GM12872 (cell line): ENCODE results near the gene SERPINH1.

Source experiments
- TF ChIP-seq, protein P1 (sequence below): IDR thresholded peaks from 3 replicates; pipeline ENCODE4 v1.5.1; 2011; ENCODE audit warnings: low read depth, mild to moderate bottlenecking, low read length, moderate library complexity; ENCODE audit not compliant: insufficient read depth

Gene SERPINH1

DNA sequence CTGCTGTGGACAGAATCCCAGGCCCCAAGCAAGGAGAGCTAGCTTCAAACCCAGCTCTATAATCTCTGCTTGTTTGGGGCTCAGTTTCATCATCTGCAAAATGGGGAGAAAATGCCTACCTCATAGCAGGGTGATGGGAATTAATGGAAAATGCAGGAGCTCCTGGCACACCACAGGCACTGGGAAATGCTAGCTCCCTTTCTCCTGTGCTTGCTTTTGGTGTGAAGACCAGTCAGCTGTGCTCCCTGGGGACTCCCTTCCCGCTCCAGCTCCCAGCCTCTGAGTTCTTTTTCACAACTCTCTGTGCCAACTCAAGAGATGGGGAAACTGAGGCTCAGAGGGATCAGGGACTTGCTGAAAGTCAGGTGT is 8.2 kb upstream of the SERPINH1 start:
- TF ChIP-seq, protein P1, sequence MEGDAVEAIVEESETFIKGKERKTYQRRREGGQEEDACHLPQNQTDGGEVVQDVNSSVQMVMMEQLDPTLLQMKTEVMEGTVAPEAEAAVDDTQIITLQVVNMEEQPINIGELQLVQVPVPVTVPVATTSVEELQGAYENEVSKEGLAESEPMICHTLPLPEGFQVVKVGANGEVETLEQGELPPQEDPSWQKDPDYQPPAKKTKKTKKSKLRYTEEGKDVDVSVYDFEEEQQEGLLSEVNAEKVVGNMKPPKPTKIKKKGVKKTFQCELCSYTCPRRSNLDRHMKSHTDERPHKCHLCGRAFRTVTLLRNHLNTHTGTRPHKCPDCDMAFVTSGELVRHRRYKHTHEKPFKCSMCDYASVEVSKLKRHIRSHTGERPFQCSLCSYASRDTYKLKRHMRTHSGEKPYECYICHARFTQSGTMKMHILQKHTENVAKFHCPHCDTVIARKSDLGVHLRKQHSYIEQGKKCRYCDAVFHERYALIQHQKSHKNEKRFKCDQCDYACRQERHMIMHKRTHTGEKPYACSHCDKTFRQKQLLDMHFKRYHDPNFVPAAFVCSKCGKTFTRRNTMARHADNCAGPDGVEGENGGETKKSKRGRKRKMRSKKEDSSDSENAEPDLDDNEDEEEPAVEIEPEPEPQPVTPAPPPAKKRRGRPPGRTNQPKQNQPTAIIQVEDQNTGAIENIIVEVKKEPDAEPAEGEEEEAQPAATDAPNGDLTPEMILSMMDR: no peak

DNA sequence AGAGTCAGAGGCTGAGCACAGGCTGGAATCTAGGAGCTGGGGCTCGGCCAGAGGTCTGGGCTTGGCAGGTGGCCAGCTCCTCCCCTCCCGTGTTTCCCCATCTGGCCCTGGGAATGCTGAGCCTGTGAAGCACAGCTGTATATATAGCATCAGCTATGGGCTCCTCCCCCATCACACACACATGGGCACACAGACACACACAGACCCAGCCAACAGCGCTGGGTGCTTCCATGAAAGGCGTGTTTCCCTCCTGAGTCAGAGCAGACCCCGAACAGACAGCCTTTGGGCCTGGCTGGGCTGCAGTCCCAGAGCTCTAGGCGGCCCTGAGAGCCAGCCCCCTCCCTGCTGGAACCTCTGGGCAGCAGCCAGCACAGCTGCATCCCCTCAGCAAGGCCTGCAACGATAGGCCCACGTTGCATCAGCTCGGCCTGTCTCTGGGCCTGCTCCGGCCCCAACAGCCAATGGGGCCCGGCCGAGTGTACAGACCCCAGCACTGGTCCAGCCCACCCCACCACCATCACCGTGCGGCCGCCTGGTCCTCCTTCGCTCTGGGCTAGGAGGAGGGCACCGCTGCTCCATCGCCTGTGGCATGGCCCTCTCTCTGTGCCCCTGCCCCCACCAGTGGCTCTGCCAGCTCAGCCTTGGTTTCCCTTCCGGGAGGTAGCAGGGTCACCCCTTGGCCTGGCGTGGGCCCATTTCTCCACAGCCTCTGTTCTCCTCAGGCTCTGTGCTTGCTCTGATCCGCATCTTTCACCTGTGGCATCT is 7.6 kb upstream of the SERPINH1 start:
- TF ChIP-seq, protein P1: no peak

DNA sequence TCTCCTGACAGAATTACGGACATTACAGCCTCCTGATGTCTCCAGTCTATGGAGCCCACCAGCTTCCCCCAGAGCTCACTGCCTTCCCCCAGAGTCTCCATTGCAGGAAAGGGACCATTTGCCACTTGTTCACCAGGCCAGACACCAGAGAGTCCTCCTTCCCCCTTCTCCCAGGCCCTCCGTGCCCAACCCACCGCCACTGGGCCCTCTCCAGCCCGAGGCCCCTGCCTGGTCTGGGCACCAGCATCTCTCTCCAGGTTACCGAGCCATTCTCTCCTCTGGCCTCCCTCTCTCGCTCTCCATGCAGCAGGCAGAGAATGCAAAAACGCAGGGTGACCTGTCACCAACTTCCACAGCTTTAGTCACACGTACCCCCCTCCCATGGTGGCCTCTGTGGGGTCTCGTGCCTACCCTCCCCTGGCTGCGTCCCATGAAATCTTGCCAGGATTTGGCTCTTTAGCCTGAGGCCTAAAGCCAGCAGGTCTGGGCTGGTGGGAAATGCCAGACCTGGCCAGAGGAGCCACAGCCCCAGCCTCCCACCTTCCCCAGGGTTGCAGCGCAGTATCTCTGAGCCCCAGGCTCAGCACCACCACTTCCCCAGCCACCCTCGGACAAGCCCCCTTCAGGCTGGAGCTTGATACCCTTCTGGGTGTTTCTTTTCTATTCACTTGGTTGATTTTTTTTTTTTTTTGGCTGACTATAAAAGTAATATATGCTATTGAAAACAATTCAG is 6.8 kb upstream of the SERPINH1 start:
- TF ChIP-seq, protein P1: no peak

DNA sequence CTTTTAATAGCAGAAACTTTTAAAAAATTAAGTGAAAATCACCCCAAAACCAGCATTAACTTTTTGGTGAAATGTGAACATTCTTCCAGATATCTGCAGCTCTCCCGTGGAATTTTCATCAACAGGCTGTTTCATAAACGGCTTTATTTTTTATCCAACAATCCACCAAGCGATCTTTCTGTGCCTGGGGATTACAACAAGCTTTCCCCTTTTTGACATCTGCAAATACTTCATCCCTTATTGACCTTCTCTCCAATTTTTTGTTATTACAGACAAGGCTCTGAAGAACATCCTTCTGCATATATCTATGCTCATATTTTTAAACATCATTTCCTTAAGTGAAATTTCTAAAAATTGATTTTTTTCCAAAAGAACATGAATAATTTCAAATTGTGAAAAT is 5.8 kb upstream of the SERPINH1 start:
- TF ChIP-seq, protein P1: no peak

DNA sequence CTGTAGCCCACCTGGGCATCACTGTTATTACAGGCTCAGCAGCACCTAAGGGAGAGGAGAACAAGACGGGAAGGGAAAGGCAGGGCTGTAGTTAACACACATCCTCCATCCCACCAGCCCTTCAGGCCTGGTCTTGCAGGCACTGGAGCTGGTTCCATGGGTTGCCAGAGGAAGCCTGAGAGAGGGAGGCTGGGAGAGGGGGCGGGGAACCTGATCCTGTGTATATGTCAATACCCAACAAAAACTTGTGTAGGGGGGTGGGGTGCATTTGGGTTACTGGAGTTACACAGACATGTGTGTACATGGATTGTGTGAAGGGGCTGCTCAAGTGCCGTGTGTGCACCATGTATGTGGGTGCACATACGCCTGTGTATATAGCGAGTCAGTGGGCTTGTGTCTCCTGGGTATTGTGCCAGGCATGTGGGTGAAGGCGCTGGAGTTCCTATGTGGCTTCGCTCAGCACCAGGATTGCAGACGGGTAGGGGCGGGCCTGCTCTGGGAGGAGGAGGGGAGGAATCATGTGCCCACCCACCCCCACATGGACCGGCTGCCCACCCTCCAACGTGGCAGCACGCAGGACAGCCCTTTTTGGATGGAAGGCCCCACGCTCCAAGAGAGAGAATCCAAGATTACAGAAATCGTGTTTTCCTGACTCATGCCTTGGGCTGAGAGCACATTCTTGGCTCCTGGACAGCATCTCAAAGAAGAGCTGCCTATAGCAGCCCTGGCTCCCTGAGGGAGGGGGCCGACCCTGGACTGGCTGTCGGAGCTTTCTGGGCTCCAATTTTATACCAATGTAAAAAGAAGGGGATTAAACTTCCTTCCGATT is 4.2 kb upstream of the SERPINH1 start:
- TF ChIP-seq, protein P1: no peak

DNA sequence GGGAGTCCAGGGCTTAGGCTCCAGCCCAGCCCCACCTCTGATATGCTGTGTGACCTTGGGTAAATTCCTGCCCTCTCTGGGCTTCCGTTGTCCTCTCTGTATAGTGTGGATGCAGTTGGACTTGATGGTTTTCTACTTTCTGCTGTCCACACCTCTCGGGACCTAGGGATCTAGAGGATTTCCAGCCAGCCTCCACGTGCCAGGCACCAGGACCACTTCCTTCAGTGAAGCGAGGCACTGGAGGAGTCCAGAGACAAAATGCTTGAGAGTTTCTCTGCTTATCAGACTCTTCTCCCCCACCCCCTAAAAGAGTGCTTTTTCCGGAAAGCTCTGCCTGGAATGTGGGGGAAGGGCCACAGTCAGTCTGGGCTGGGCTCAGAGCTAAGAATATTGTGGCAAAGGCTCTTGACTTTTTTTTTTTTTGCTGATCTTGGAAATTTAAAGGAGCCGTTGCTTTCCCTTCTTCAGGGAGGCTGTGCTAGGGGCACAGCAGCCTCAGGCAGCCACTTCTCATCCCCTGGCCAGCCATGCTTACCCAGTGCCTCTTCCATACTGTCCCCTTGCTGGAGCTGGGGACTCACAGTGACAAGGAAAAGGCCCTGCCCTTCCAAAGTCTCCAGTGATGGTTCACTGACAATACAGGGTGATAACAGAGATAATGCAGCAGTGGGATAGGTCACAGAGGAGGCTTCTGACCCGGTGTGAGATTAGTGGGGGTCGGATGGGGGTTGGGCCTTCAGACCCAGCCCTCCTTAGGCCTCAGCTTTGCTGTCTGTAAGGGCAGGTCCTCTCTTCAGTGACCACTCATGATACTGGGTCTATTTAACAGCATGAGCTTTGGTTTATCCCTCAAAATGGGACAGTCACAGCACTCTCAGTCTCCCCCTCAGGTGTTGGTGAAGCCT is 2.9 kb upstream of the SERPINH1 start:
- TF ChIP-seq, protein P1: no peak
